Stimulated activated memory B cell treated with anti-CD40 and anti-IgM and Interleukin-4, amounts not matched to agents 10 μg/mL and 1 μg/mL and 100 μg/mL, for 72 hours (primary cell): ENCODE data around the gene OR5I1.
"Not testable (repeated sequence)": the region's sequence is repeated elsewhere in the genome, so short reads cannot be mapped to it uniquely, and the experiment has no call there.

Experiments
- ATAC-seq: fragments of 150-1000 bp; cut with Tn5 transposase; 2 replicates; pipeline ENCODE4 v1.10.0; 2021
- H3K27ac Mint-ChIP-seq: one replicate; pipeline ENCODE4 v1.8.0; 2022; ENCODE audit warnings: mild to moderate bottlenecking, mixed read lengths
- H3K27me3 Mint-ChIP-seq: one replicate; pipeline ENCODE4 v1.8.0; 2022; ENCODE audit warnings: mixed read lengths
- H3K36me3 Mint-ChIP-seq: one replicate; pipeline ENCODE4 v1.8.0; 2022; ENCODE audit warnings: mixed read lengths
- H3K4me1 Mint-ChIP-seq: one replicate; pipeline ENCODE4 v1.8.0; 2022; ENCODE audit warnings: mixed read lengths
- H3K4me3 Mint-ChIP-seq: one replicate; pipeline ENCODE4 v1.8.0; 2022; ENCODE audit warnings: mild to moderate bottlenecking, moderate library complexity, mixed read lengths
- H3K9me3 Mint-ChIP-seq: one replicate; pipeline ENCODE4 v1.8.0; 2022; ENCODE audit warnings: mixed read lengths

The OR5I1 gene

GRCh38 chr11:55936300-55936699, at the start of gene OR5I1:
TSS of gene OR5I1 (minus strand) at chr11:55936400. CDS start at chr11:55936400, 0 bp downstream.
- Mint-ChIP-seq H3K27ac (no peak within 1 kb of the TSS), H3K9me3 (peaks cover 1% of the 10 kb centered on the region), H3K27me3 (no peaks in the 10 kb centered on the region), H3K4me3 (no peak within 1 kb of the TSS), H3K4me1 (no peaks in the 10 kb centered on the region), H3K36me3 (no peaks in the 10 kb centered on the region)
- no peak for ATAC-seq

- Mint-ChIP-seq H3K27ac (no peak overlapping the region), H3K27me3 (no peaks in the 10 kb centered on the region), H3K4me1 (no peaks in the 10 kb centered on the region), H3K36me3 (no peaks in the 10 kb centered on the region), H3K9me3 (peaks cover 19% of the 10 kb centered on the region), H3K4me3 (no peak overlapping the region)
- ATAC-seq: no peak
These were observed 34.7 kb upstream of the OR5I1 start for GRCh38 chr11:55970935-55971334.

GRCh38 chr11:55969845-55970244, 33.6 kb upstream of the OR5I1 start, which contains the start of gene OR10AG1:
TSS of gene OR10AG1 (minus strand) at chr11:55969945. CDS start at chr11:55969907, 38 bp downstream.
- Mint-ChIP-seq H3K36me3 (no peaks in the 10 kb centered on the region), H3K9me3 (peaks cover 19% of the 10 kb centered on the region), H3K27ac (no peak within 1 kb of the TSS), H3K27me3 (no peaks in the 10 kb centered on the region), H3K4me1 (no peaks in the 10 kb centered on the region), H3K4me3 (no peak within 1 kb of the TSS)
- ATAC-seq: no peak

DNA sequence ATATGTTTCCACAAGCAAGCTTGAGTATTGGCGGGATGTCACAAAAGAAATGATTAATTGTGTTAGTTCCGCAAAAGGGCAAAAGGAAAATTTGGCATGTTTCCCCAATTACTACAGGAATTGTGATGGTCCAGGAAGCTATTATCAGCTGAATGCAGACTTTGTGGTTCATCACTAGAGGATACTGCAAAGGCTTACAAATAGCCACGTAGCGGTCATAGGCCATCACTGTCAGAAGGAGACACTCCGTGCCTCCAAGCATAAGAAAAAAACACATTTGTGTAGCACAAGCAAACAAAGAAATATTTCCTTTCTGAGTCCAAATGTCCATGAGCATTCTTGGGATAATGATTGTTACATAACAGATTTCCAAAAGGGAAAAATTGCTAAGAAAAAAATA, 31.7 kb upstream of the OR5I1 start:
- peaks cover 19% of the 10 kb centered on the region for H3K9me3 Mint-ChIP-seq
- H3K27ac Mint-ChIP-seq: no peak overlapping the region
- no peak overlapping the region for H3K4me3 Mint-ChIP-seq
- no peak for ATAC-seq
- H3K36me3 Mint-ChIP-seq: no peaks in the 10 kb centered on the region
- no peaks in the 10 kb centered on the region for H3K4me1 Mint-ChIP-seq
- H3K27me3 Mint-ChIP-seq: no peaks in the 10 kb centered on the region

- no peak overlapping the region for H3K27ac Mint-ChIP-seq
- H3K4me3 Mint-ChIP-seq: no peak overlapping the region
- no peak for ATAC-seq
- no peaks in the 10 kb centered on the region for H3K36me3 Mint-ChIP-seq
- no peaks in the 10 kb centered on the region for H3K4me1 Mint-ChIP-seq
- peaks cover 12% of the 10 kb centered on the region for H3K9me3 Mint-ChIP-seq
- no peaks in the 10 kb centered on the region for H3K27me3 Mint-ChIP-seq
These were observed 30.2 kb upstream of the OR5I1 start for GRCh38 chr11:55966391-55966790.

DNA sequence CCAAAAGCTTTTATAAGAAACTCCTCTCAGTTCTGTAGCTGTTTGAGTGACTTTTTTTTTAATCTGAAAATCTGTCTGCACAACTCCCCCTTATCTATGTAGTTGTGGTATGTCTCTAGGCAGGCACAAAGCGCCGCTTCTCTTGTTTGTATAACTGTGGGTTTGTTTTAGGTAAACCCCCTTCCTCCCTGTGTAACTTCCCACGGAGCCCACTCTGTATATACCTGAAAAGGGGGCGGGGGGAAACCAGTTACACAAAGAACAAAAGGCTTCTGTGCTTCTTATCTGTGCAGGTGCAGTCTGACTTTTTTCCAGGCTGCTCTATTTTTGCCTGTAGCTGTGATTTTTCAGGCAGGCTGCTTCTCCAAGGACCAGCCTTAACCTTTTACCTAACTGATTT, 20.3 kb upstream of the OR5I1 start:
- no peaks in the 10 kb centered on the region for H3K4me1 Mint-ChIP-seq
- no peak for ATAC-seq
- H3K36me3 Mint-ChIP-seq: no peaks in the 10 kb centered on the region
- H3K4me3 Mint-ChIP-seq: no peak overlapping the region
- no peaks in the 10 kb centered on the region for H3K27me3 Mint-ChIP-seq
- no peaks in the 10 kb centered on the region for H3K9me3 Mint-ChIP-seq
- no peak overlapping the region for H3K27ac Mint-ChIP-seq

DNA sequence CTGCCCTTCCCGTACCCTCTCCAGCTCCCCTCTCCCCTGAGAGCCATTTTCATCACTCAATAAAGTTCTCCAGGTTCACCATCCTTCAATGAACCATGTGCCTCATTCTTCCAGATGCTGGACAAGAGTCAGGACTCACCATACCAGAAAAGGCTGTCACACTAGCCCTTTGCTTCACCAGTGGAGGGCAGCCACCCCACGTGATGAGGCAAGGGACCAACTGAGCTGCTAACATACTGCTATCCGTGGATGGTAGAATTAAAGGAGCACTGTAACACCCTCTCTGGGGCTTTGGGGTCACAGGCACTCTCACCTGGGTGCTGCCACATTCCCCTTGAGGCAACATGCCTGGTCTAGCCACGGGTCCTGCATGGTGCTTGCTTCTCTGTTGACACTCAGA, 13.1 kb upstream of the OR5I1 start:
- Mint-ChIP-seq H3K4me1 (no peaks in the 10 kb centered on the region), H3K27ac (no peak overlapping the region), H3K4me3 (no peak overlapping the region), H3K9me3 (peaks cover 4% of the 10 kb centered on the region), H3K36me3 (no peaks in the 10 kb centered on the region), H3K27me3 (no peaks in the 10 kb centered on the region)
- ATAC-seq: no peak

GRCh38 chr11:55942785-55943392, 6.7 kb upstream of the OR5I1 start:
- H3K9me3 Mint-ChIP-seq: no peaks in the 10 kb centered on the region
- H3K27me3 Mint-ChIP-seq: no peaks in the 10 kb centered on the region
- no peak for ATAC-seq
- H3K27ac Mint-ChIP-seq: no peak overlapping the region
- no peak overlapping the region for H3K4me3 Mint-ChIP-seq
- no peaks in the 10 kb centered on the region for H3K36me3 Mint-ChIP-seq
- H3K4me1 Mint-ChIP-seq: no peaks in the 10 kb centered on the region

- Mint-ChIP-seq H3K9me3 (peaks cover 3% of the 10 kb centered on the region), H3K27me3 (no peaks in the 10 kb centered on the region), H3K4me1 (no peaks in the 10 kb centered on the region), H3K36me3 (no peaks in the 10 kb centered on the region), H3K27ac (no peak overlapping the region), H3K4me3 (no peak overlapping the region)
- ATAC-seq: no peak
These were observed 15.7 kb downstream of the OR5I1 start for GRCh38 chr11:55920537-55920936.

GRCh38 chr11:55914482-55914881, 21.7 kb downstream of the OR5I1 start, which contains the start of gene OR5W2:
TSS of gene OR5W2 (minus strand) at chr11:55914582. CDS start at chr11:55914582, 0 bp downstream.
- Mint-ChIP-seq H3K4me1 (no peaks in the 10 kb centered on the region), H3K27me3 (no peaks in the 10 kb centered on the region), H3K27ac (no peak within 1 kb of the TSS), H3K9me3 (peaks cover 7% of the 10 kb centered on the region), H3K36me3 (no peaks in the 10 kb centered on the region), H3K4me3 (no peak within 1 kb of the TSS)
- no peak for ATAC-seq

DNA sequence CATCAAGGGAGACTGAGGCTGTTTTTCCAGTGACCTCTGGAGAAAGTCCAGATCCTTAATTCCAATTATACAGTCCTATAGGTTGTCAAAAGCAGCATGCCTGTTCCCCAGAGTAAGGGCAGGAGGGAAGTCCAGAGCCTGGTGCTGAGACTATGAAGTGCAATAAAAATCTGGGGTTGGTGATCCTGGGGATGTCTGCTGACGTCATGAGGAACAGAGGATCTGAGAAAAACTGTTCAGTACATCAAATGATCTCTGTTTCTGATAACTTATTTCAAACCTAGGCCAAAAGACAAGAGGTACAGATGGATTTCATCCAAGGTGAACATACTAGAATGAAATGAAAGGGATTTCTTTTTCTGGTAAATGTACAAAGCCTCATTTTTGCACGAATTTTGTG, 33.9 kb downstream of the OR5I1 start:
- ATAC-seq: no peak
- Mint-ChIP-seq H3K4me1 (no peaks in the 10 kb centered on the region), H3K36me3 (no peaks in the 10 kb centered on the region), H3K27ac (no peak overlapping the region), H3K9me3 (no peaks in the 10 kb centered on the region), H3K4me3 (no peak overlapping the region), H3K27me3 (no peaks in the 10 kb centered on the region)

- H3K4me1 Mint-ChIP-seq: no peaks in the 10 kb centered on the region
- H3K27me3 Mint-ChIP-seq: no peaks in the 10 kb centered on the region
- ATAC-seq: no peak
- H3K27ac Mint-ChIP-seq: no peak overlapping the region
- H3K4me3 Mint-ChIP-seq: no peak overlapping the region
- H3K36me3 Mint-ChIP-seq: no peaks in the 10 kb centered on the region
- H3K9me3 Mint-ChIP-seq: peaks cover 7% of the 10 kb centered on the region
These were observed 41.0 kb downstream of the OR5I1 start for GRCh38 chr11:55895216-55895615.

- H3K36me3 Mint-ChIP-seq, H3K27ac Mint-ChIP-seq, H3K4me1 Mint-ChIP-seq, H3K4me3 Mint-ChIP-seq, ATAC-seq, H3K9me3 Mint-ChIP-seq, H3K27me3 Mint-ChIP-seq: not testable (repeated sequence)
These were observed 50.7 kb downstream of the OR5I1 start for GRCh38 chr11:55885481-55885880.
